HUES48 (cell line): ENCODE results near the gene ROBO2.

Experiments
- H3K27ac ChIP-seq: one replicate; pipeline ENCODE4 v1.7.0; 2013; ENCODE audit warnings: low read depth, low read length, inconsistent platforms
- H3K27me3 ChIP-seq: 2 replicates; pipeline ENCODE4 v1.6.1; 2013; ENCODE audit warnings: mild to moderate bottlenecking, low read length; ENCODE audit not compliant: control insufficient read depth, insufficient read depth
- H3K36me3 ChIP-seq: 2 replicates; pipeline ENCODE4 v1.6.1; 2013; ENCODE audit warnings: low read length; ENCODE audit not compliant: control insufficient read depth, insufficient read depth
- H3K4me1 ChIP-seq: 2 replicates; pipeline ENCODE4 v1.6.1; 2013; ENCODE audit warnings: mild to moderate bottlenecking, low read length; ENCODE audit not compliant: control insufficient read depth, insufficient read depth
- H3K4me3 ChIP-seq: 2 replicates; pipeline ENCODE4 v1.5.1; 2013; ENCODE audit warnings: mild to moderate bottlenecking, low read depth, low read length
- H3K9ac ChIP-seq: 2 replicates; pipeline ENCODE4 v1.6.1; 2013; ENCODE audit warnings: mild to moderate bottlenecking, low read depth, low read length, moderate library complexity
- H3K9me3 ChIP-seq: 2 replicates; pipeline ENCODE4 v1.6.1; 2013; ENCODE audit warnings: low read length; ENCODE audit not compliant: control insufficient read depth, insufficient read depth

Gene ROBO2

GRCh38 chr3:77446084-77446483 is 406.2 kb downstream of the ROBO2 start:
- H3K9ac ChIP-seq = no peak overlapping the region
- H3K27me3 ChIP-seq = no peaks in the 10 kb centered on the region
- no peak overlapping the region for H3K27ac ChIP-seq
- no peaks in the 10 kb centered on the region for H3K9me3 ChIP-seq
- no peak overlapping the region for H3K4me3 ChIP-seq
- H3K4me1 ChIP-seq = no peaks in the 10 kb centered on the region; the same call in 1 of the 2 replicates
- H3K36me3 ChIP-seq = no peaks in the 10 kb centered on the region

GRCh38 chr3:77446761-77447160 is 406.9 kb downstream of the ROBO2 start:
- H3K9ac ChIP-seq = no peak overlapping the region
- no peaks in the 10 kb centered on the region for H3K36me3 ChIP-seq

DNA sequence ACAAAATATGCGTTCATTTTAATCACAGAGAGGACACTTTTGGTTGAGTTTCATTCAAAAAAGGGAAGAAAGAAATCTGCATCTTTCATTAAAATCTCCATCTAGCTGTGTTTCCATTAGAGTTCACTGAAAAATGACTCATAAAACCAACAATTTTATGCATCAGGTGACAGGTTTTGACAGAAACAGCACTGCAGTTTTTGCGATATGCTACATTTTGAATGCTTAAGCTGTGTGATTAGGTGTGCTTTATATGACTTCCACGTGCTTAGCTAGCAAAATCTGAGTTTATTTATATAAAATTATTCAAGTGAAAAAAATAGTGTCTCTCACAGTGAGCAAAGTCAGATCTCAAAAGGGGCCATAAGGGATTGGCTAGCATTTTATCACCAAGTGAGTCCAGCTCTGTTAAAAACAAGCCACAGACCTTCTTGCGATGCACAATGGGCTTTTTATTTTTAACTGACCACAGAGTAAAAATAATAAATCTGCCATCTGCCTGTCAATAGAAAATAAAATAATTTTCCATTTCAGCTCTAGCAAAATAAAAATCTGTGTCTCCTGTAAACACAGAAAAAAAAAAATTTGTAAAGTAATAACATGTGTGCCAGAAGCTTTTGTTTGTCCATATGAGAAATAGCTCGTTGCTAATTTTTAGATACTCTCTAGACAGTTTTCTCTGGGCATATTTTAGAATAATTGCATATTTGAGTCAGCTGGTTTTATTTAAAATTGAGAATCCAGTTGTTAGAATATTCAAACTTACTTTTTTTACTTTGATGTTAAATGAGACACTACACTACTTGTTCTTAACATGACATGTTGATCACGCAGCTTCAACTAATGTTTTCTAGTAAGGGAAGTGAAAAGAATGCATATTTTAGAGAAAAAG is 409.8 kb downstream of the ROBO2 start:
- Histone ChIP-seq H3K27ac (no peak overlapping the region), H3K4me3 (no peak overlapping the region), H3K4me1 (no peaks in the 10 kb centered on the region; the same call in 1 of the 2 replicates), H3K27me3 (no peaks in the 10 kb centered on the region), H3K9ac (no peak overlapping the region), H3K36me3 (no peaks in the 10 kb centered on the region), H3K9me3 (no peaks in the 10 kb centered on the region)

More at GRCh38 chr3:77446761-77447160, 406.9 kb downstream of the ROBO2 start:
- no peak overlapping the region for H3K4me3 ChIP-seq
- H3K27me3 ChIP-seq = no peaks in the 10 kb centered on the region
- no peaks in the 10 kb centered on the region for H3K9me3 ChIP-seq
- no peaks in the 10 kb centered on the region; the same call in 1 of the 2 replicates for H3K4me1 ChIP-seq
- H3K27ac ChIP-seq = no peak overlapping the region

GRCh38 chr3:77456431-77456830 is 416.5 kb downstream of the ROBO2 start:
- peaks cover 4% of the 10 kb centered on the region for H3K4me1 ChIP-seq
- H3K9me3 ChIP-seq = no peaks in the 10 kb centered on the region
- no peaks in the 10 kb centered on the region for H3K27me3 ChIP-seq
- no peaks in the 10 kb centered on the region for H3K36me3 ChIP-seq
- H3K9ac ChIP-seq = no peak overlapping the region
- no peak overlapping the region for H3K27ac ChIP-seq
- H3K4me3 ChIP-seq = no peak overlapping the region

DNA sequence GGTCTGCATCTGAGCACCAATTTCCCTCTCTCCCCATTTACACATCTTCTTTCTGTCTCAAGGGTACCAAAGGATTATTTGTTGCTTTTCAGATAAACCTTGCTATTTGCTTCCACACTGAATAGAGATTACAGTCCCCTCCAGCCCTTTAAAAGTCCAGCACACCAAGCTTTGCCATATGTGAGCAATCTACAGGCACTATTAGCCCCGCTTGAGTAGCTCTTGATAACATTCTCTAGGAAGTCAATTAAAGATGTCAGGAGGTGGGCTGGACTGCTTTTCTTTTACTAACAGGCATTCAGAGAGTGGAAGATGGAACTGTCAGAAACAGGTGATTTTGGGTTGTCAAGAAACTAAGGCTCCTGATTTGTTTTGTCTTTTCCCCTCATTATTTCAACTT is 417.0 kb downstream of the ROBO2 start:
- Histone ChIP-seq H3K9me3 (no peaks in the 10 kb centered on the region), H3K27ac (no peak overlapping the region), H3K4me1 (peaks cover 4% of the 10 kb centered on the region), H3K9ac (no peak overlapping the region), H3K36me3 (no peaks in the 10 kb centered on the region), H3K27me3 (no peaks in the 10 kb centered on the region), H3K4me3 (no peak overlapping the region)

DNA sequence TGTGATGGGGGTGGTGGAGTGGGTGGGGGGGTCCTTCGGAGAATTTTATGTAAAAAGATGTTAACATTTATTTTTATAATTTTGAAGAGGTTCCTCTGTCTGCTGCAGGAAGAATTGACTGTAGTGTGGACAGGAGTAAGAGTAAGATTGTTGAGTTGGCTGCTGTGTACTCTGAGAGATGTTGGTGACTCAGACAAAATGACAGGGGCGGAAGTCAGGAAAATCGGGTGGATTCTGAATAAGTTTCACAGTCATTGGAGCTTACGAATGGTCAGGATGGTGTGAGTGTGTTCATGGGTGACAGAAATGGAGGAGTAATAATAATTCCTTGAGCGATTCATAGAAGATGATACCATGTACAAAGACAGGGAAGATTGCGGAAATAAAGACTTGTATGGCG is 420.0 kb downstream of the ROBO2 start:
- H3K9ac ChIP-seq = no peak overlapping the region
- H3K36me3 ChIP-seq = no peaks in the 10 kb centered on the region
- H3K9me3 ChIP-seq = no peaks in the 10 kb centered on the region
- H3K27me3 ChIP-seq = no peaks in the 10 kb centered on the region
- H3K27ac ChIP-seq = no peak overlapping the region
- no peak overlapping the region for H3K4me3 ChIP-seq
- H3K4me1 ChIP-seq = peaks cover 4% of the 10 kb centered on the region

- Histone ChIP-seq H3K27ac (no peak overlapping the region), H3K9ac (no peak overlapping the region), H3K4me1 (peaks cover 4% of the 10 kb centered on the region), H3K27me3 (no peaks in the 10 kb centered on the region), H3K9me3 (no peaks in the 10 kb centered on the region), H3K36me3 (no peaks in the 10 kb centered on the region), H3K4me3 (no peak overlapping the region)
Observed at GRCh38 chr3:77460326-77460725, 420.4 kb downstream of the ROBO2 start.

- no peaks in the 10 kb centered on the region for H3K27me3 ChIP-seq
- no peak overlapping the region for H3K4me3 ChIP-seq
- H3K9me3 ChIP-seq = no peaks in the 10 kb centered on the region
- peaks cover 9% of the 10 kb centered on the region for H3K4me1 ChIP-seq
- no peak overlapping the region for H3K9ac ChIP-seq
- no peak overlapping the region for H3K27ac ChIP-seq
- no peaks in the 10 kb centered on the region for H3K36me3 ChIP-seq
Observed at GRCh38 chr3:77462951-77463350, 423.1 kb downstream of the ROBO2 start.

DNA sequence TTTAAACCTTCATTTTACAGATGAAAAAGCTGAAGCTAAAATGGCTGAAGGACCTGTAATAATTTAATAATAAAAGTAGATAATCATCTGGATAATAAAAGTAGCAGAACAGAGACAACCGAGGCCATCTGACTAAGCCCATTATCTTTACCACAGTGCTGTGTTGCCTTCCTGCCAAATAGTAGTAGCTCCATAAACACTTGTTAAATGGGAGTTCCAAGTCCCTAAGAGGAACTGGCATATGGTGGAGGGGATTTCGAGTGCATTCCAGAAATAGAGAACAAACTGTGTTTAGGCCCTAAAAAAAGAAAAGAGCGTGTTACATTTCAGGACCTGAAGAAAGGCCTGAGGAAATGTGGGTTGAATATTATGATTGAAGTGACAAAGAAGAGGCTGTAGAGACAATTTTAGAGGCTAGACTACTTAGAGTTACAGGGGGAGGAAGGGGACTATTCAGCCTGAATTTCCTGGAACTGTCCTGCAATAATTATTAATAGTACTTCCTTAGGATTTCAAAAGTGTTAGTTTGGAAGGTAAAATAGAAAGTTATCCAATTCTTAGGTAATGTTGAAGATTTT is 424.3 kb downstream of the ROBO2 start:
- Histone ChIP-seq H3K4me3 (no peak overlapping the region), H3K9ac (no peak overlapping the region), H3K36me3 (no peaks in the 10 kb centered on the region), H3K4me1 (peaks cover 9% of the 10 kb centered on the region), H3K9me3 (no peaks in the 10 kb centered on the region), H3K27me3 (no peaks in the 10 kb centered on the region), H3K27ac (no peak overlapping the region)

DNA sequence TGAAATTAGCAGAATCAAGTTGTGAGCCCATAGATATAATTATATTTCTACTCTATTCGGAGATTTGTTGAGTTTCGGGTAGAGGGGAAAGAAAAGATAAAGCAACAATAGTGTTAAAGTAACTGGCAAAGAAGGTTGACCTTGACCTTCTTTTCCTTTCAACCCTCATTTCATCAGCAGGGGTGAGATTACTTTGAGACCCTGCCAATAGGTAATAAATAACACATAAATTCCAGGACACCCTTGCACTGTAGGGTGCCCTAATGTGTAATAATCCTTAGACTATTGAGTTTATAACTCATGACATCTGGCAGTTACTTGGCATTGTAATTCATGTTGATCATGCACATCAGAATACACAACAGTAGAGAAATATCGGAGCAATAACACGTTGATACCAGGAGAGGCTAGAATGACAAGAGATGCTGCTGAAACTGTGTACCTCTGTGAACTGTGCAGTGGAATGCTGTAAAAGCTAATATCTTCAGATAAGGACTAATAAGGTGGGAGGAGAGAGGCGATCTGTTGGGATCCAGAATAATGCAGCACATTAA is 426.7 kb downstream of the ROBO2 start:
- H3K27ac ChIP-seq = no peak overlapping the region
- no peaks in the 10 kb centered on the region for H3K9me3 ChIP-seq

More for the DNA sequence above, 426.7 kb downstream of the ROBO2 start:
- no peak overlapping the region for H3K4me3 ChIP-seq
- 0 out of 2 replicates have a peak, but pooled peaks cover 5% of the 10 kb centered on the region for H3K4me1 ChIP-seq
- H3K9ac ChIP-seq = no peak overlapping the region
- H3K36me3 ChIP-seq = no peaks in the 10 kb centered on the region
- no peaks in the 10 kb centered on the region for H3K27me3 ChIP-seq
